SK-N-SH (cell line): ENCODE measurements around the gene SSC4D. TPM values are rescaled to one million over a fixed set of nuclear protein-coding genes. Genes with fewer than 3 reads are reported as not detected.
"Not testable (repeated sequence)": the region's sequence is repeated elsewhere in the genome, so short reads cannot be mapped to it uniquely, and the experiment has no call there.

ENCODE experiments used
- CTCF ChIA-PET: fragments of 300-600, 350-600 bp; formaldehyde crosslinking; extraction: SDS; loops from one replicate; lab custom pipeline; 2021; lab: Yijun Ruan, JAX
- POLR2A ChIA-PET: fragments of 350-600 bp; sonication (Branson Sonifier 250); formaldehyde crosslinking; extraction: SDS; loops from one replicate; lab custom pipeline; 2020; ENCODE audit warnings: antibody characterized with exemption, inconsistent platforms; lab: Yijun Ruan, JAX
- DNase-seq: peaks from one replicate; pipeline ENCODE4 v3.0.0; 2012
- H2AFZ ChIP-seq: fragments of 200-600 bp; sonication (generic); 2 replicates; pipeline ENCODE4 v1.8.1; 2016; ENCODE audit warnings: antibody characterized with exemption, mild to moderate bottlenecking, low read depth
- H3F3A ChIP-seq: fragments of 200-600 bp; sonication (generic); replicated peaks from 2 replicates; pipeline ENCODE3; 2016; ENCODE audit warnings: antibody characterized with exemption, mild to moderate bottlenecking; ENCODE audit not compliant: insufficient read depth
- H3K27ac ChIP-seq, 2 experiments: fragments of 200-500 bp in 1 of 2; fragments of 200-600 bp in 1 of 2; sonication (Bioruptor generic) in 1 of 2; sonication (generic), shearing (Covaris generic) in 1 of 2; 2 replicates each; pipeline versions ENCODE4 v1.5.1 to v1.6.1; 2014 to 2016; ENCODE audit warnings: low read depth in 2 of 2, inconsistent platforms in 1 of 2, low read length in 1 of 2, mild to moderate bottlenecking in 1 of 2, mixed read lengths in 1 of 2
- H3K27me3 ChIP-seq: fragments of 200-600 bp; sonication (generic), shearing (Covaris generic); 2 replicates; pipeline ENCODE4 v1.6.1; 2016; ENCODE audit warnings: mixed run types; ENCODE audit not compliant: insufficient read depth
- H3K36me3 ChIP-seq, 2 experiments: fragments of 200-500 bp in 1 of 2; fragments of 200-600 bp in 1 of 2; sonication (Bioruptor generic) in 1 of 2; sonication (generic) in 1 of 2; replicated peaks in 1 of 2; 2 replicates each; pipeline versions ENCODE3 to v1.5.1; 2014 to 2016; ENCODE audit warnings: low read length in 1 of 2, mild to moderate bottlenecking in 1 of 2; ENCODE audit not compliant: insufficient read depth in 2 of 2, control insufficient read depth in 1 of 2
- H3K4me1 ChIP-seq, 2 experiments: fragments of 200-500 bp in 1 of 2; fragments of 200-600 bp in 1 of 2; sonication (Bioruptor generic) in 1 of 2; sonication (generic), shearing (Covaris generic) in 1 of 2; 2 replicates each; pipeline versions ENCODE4 v1.5.1 to v1.6.1; 2014 to 2016; ENCODE audit warnings: low read depth in 1 of 2, low read length in 1 of 2, mixed run types in 1 of 2; ENCODE audit not compliant: insufficient read depth in 2 of 2, control insufficient read depth in 1 of 2
- H3K4me2 ChIP-seq: fragments of 200-600 bp; sonication (generic), shearing (Covaris generic); 2 replicates; pipeline ENCODE4 v1.6.1; 2017; ENCODE audit warnings: mixed run types
- H3K4me3 ChIP-seq, 2 experiments: fragments of 200-500 bp in 1 of 2; fragments of 200-600 bp in 1 of 2; sonication (Bioruptor generic) in 1 of 2; sonication (generic), shearing (Covaris generic) in 1 of 2; 2 replicates each; pipeline versions ENCODE4 v1.5.1 to v1.8.1; 2014 to 2016; ENCODE audit warnings: low read depth in 2 of 2, inconsistent platforms in 1 of 2, low read length in 1 of 2, mild to moderate bottlenecking in 1 of 2, mixed read lengths in 1 of 2, moderate library complexity in 1 of 2
- H3K79me2 ChIP-seq: fragments of 200-600 bp; sonication (generic); 2 replicates; pipeline ENCODE4 v1.8.1; 2017; ENCODE audit warnings: mild to moderate bottlenecking; ENCODE audit not compliant: insufficient read depth
- H3K9ac ChIP-seq: fragments of 200-600 bp; sonication (generic); 2 replicates; pipeline ENCODE4 v1.6.1; 2017; ENCODE audit warnings: mixed run types
- H3K9me2 ChIP-seq: fragments of 200-600 bp; sonication (generic); 2 replicates; pipeline ENCODE4 v1.6.1; 2017; ENCODE audit warnings: mixed run types
- H3K9me3 ChIP-seq: fragments of 200-600 bp; sonication (generic); 2 replicates; pipeline ENCODE4 v1.6.1; 2017; ENCODE audit warnings: mixed run types, mild to moderate bottlenecking, moderate library complexity
- H4K20me1 ChIP-seq: fragments of 200-600 bp; sonication (generic); 2 replicates; pipeline ENCODE4 v1.6.1; 2017; ENCODE audit warnings: mild to moderate bottlenecking, mixed run types; ENCODE audit not compliant: insufficient read depth
- MAX ChIP-seq: IDR thresholded peaks from 2 replicates; pipeline ENCODE4 v1.4.0; 2012; ENCODE audit warnings: low read depth
- RAD21 ChIP-seq: IDR thresholded peaks from 2 replicates; pipeline ENCODE4 v1.6.1; 2012; ENCODE audit warnings: mild to moderate bottlenecking, low read length
- RCOR1 ChIP-seq: fragments of 150-350 bp; IDR thresholded peaks from 2 replicates; pipeline ENCODE4 v1.6.1; 2017; ENCODE audit warnings: antibody characterized with exemption, low read length
- WGBS: methylation state at CpG from one replicate; pipeline ENCODE4 v1.1.6; 2017; ENCODE audit warnings: low lambda C conversion rate; 5-methylcytosine and 5-hydroxymethylcytosine counted together
- polyA plus RNA-seq, 3 experiments: library from polyadenylated mRNA; depleted of rRNA; stranded (reverse); fragments of >200 nt; gene quantifications; 2 replicates each; pipeline ENCODE4 v1.2.3, GENCODE V29; 2012

SSC4D gene
- polyA plus RNA-seq (2012; rRNA removed) = 1.6 and 2.0 TPM in 2 replicates
- polyA plus RNA-seq (2012; cell fraction: cytosol; rRNA removed) = 0.75 and 1.3 TPM in 2 replicates
- 3.3 and 5.8 TPM in 2 replicates for polyA plus RNA-seq (2012; cell fraction: nucleus; rRNA removed)

- Histone ChIP-seq H3K9me3 (no peaks in the 10 kb centered on the region), H3K4me1 (0 out of 4 replicates have a peak, but pooled peaks cover 0 to 6% of the 10 kb centered on the region in 2 experiments), H3K79me2 (no peaks in the 10 kb centered on the region), H3K27me3 (no peaks in the 10 kb centered on the region), H3K36me3 (no peaks in the 10 kb centered on the region), H3K9ac (no peak within 1 kb of the TSS), H3K4me3 (no peak within 1 kb of the TSS), H3K9me2 (no peaks in the 10 kb centered on the region), H3F3A (peaks cover 8% of the 10 kb centered on the region), H3K27ac (no peak within 1 kb of the TSS), H4K20me1 (no peaks in the 10 kb centered on the region)
- WGBS = 90% methylated on average over 6 of the region's 6 CpGs
- DNase-seq = no peak
- POLR2A ChIA-PET = no interaction called here
- no peak for TF ChIP-seq RAD21
- no peak for TF ChIP-seq MAX
- no peak for TF ChIP-seq RCOR1
- TF ChIP-seq, all 33 proteins: peak for 0
- CTCF ChIA-PET = no interaction called here
- H3K4me2 ChIP-seq = no peak within 1 kb of the TSS
- H2AFZ ChIP-seq = no peak within 1 kb of the TSS
These were observed at the start of gene SSC4D for GRCh38 chr7:76409537-76409936. TSS of gene SSC4D (minus strand) at chr7:76409697. CDS start at chr7:76404439, 5,258 bp downstream.

- H3K9ac ChIP-seq = not testable (repeated sequence)
- WGBS = 63% methylated on average over 2 of the region's 4 CpGs
These were observed 49.0 kb upstream of the SSC4D start for GRCh38 chr7:76458504-76458903.

DNA sequence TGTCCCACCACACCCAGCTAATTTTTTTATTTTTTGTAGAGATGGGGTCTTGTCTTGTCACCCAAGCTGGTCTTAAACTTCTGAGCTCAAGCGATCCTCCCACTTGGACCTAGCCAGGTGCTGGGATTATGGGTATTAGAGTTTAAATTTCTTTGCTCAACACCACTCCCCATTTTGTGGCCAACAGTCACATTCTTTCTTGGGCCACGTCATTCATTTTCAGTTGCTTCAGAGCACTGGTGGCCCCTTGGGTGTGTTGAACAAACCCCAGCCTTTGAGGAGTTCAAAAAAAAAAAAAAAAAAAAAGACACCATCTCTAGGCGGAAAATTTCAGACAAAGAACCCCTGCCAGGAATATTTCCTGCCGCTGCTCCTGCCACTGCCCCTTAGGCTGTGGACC, 47.5 kb upstream of the SSC4D start:
- H3K27me3 ChIP-seq, POLR2A ChIA-PET, H3K9ac ChIP-seq, H2AFZ ChIP-seq, H4K20me1 ChIP-seq, CTCF ChIA-PET, DNase-seq, H3K36me3 ChIP-seq, H3K4me1 ChIP-seq, H3K27ac ChIP-seq, H3F3A ChIP-seq, H3K9me3 ChIP-seq, H3K9me2 ChIP-seq, H3K4me3 ChIP-seq, H3K4me2 ChIP-seq, H3K79me2 ChIP-seq: not testable (repeated sequence)
- WGBS = no CpG with 5 or more reads among the region's 4 CpGs

More at GRCh38 chr7:76458504-76458903, 49.0 kb upstream of the SSC4D start:
- H3K4me1 ChIP-seq, H4K20me1 ChIP-seq, H3K36me3 ChIP-seq, H3F3A ChIP-seq, H3K79me2 ChIP-seq, H2AFZ ChIP-seq, H3K27me3 ChIP-seq, H3K9me3 ChIP-seq, DNase-seq, CTCF ChIA-PET, POLR2A ChIA-PET, H3K4me3 ChIP-seq, H3K4me2 ChIP-seq, H3K27ac ChIP-seq, H3K9me2 ChIP-seq: not testable (repeated sequence)

DNA sequence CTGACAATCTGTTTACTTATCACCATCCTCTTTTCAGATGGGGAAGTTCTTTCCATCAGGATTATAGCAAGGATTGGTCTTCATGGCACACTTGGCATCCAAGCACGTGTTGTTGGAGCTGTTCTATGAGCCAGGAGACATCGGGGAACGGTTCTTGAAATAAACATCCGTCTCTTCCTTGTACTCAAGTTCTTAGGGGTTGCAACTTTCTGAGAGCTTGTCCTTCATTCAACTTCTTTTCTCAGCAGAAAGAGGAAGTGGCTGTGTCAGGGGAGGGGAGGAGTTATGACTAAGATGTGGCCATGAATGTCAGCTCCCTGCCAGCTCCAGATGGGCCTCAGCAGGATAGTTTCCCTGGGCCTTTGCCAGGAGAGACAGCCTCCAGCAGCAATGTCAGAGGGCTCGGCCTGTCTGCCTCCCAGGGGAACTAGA, 36.1 kb upstream of the SSC4D start:
- POLR2A ChIA-PET, H3K9me2 ChIP-seq, H3K36me3 ChIP-seq, H3F3A ChIP-seq, H3K79me2 ChIP-seq, H3K4me1 ChIP-seq, DNase-seq, H4K20me1 ChIP-seq, H3K27me3 ChIP-seq, H3K9me3 ChIP-seq, CTCF ChIA-PET, H3K4me3 ChIP-seq: not testable (repeated sequence)
- Histone ChIP-seq H3K27ac (peak overlapping the region; percentile 69 to 73), H2AFZ (peak overlapping the region; percentile 91; the same call in 1 of the 2 replicates), H3K9ac (peak overlapping the region; percentile 47), H3K4me2 (peak overlapping the region; percentile 60)
- WGBS = 25% methylated on average over 4 of the region's 5 CpGs
- TF ChIP-seq MAX = 0 out of 2 replicates have a peak, but pooled peaks have one; percentile 32
- TF ChIP-seq, all 33 proteins: peak for 1; not testable (repeated sequence) for 32

DNA sequence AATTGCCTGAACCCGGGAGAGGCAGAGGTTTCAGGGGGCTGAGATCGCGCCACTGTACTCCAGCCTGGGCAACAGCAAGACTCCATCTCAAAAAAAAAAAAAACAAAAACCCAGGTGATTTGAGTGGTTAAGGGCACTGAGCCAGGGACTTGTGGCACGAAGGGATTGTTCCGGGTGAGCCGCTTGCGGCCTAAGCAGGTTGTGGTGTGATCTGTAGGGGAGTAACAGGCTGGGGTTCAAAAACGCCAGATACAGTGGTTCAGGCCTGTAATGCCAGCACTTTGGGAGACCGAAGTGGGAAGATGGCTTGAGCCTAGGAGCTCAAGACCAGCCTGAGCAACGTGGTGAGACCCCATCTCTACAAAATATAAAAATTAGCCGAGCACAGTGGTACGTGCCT, 34.3 kb upstream of the SSC4D start:
- H3K9me2 ChIP-seq, H3K27me3 ChIP-seq, H3K9me3 ChIP-seq, H3K36me3 ChIP-seq, H3F3A ChIP-seq, H3K4me2 ChIP-seq, H3K79me2 ChIP-seq, H3K4me3 ChIP-seq, H3K4me1 ChIP-seq, POLR2A ChIA-PET, H3K27ac ChIP-seq, H3K9ac ChIP-seq, CTCF ChIA-PET, DNase-seq, H4K20me1 ChIP-seq, H2AFZ ChIP-seq: not testable (repeated sequence)
- 95% methylated on average over 9 of the region's 12 CpGs for WGBS
